Endometrial microvascular endothelial cells (primary cell): ENCODE measurements around the gene OTOG. TPM values are rescaled to one million over a fixed set of nuclear protein-coding genes. Genes with fewer than 3 reads are reported as not detected.

Source experiments
- in situ Hi-C: cut with HindIII; loops from 2 replicates; pipeline ENCODE4 v1.10.0; 2017; ENCODE audit warnings: low sequenced_read_pairs, low pct_unique_long_range_greater_than_20kb; ENCODE audit errors: inconsistent ontology term
- total RNA-seq: library from RNA; depleted of rRNA; stranded (reverse); fragments of >200 nt; gene quantifications from one replicate; pipeline ENCODE4 v1.2.3, GENCODE V29; 2015; ENCODE audit errors: inconsistent ontology term

Gene OTOG
- total RNA-seq, 1 donor from 2014 or later, result not detected

DNA sequence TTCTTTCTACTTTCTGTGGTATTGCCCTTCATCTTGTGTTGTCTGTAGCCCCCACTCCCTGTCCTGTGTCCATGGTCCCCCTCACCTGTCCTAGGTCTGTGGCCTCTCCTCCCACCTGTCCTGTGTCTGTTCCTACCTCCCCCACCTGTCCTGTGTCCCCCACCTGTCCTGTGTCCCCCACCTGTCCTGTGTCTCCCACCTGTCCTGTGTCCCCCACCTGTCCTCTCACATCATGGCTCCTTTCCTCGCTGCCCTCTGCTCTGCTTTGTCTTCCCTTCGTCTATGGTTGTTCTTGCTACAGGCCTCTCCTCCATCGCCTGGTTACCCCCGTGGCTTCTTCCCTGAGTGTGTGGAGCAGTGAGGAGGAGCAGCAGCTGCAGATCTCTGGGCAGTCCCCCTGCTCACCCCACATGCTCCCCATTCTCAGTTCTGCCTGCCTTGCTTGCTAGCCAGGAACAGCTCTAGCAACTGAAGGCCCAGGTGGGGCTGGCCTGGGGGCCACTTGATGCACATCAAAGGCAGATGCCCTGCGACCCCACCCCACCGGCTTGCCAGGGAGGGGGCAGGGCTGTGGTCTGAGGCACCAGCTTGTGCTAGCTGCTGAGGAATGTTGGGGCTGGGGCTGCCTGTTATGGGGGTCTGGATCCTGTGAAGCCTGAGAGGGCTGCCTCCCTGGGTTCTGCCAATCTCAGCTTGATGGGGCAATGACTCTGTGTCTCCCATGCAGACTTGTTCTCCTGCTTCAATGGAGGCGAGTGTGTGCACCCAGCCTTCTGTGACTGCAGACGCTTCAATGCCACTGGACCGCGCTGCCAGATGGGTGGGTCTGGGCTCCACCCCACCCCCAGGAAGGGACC lies 5.6 kb downstream of the OTOG start:
- in situ Hi-C loops, result no loop called here

DNA sequence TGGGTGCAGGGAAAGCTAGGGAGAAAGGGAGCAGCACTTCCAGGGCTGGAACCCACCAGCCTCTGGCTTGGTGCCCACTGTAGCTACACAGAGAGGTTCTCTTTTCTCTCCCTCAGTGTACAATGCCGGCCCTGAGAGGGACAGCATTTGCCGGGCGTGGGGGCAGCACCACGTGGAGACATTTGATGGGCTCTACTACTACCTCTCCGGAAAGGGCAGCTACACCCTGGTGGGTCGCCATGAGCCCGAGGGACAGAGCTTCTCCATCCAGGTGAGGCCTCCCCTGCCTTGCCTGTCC lies 6.1 kb downstream of the OTOG start:
- in situ Hi-C loops, result no loop called here

DNA sequence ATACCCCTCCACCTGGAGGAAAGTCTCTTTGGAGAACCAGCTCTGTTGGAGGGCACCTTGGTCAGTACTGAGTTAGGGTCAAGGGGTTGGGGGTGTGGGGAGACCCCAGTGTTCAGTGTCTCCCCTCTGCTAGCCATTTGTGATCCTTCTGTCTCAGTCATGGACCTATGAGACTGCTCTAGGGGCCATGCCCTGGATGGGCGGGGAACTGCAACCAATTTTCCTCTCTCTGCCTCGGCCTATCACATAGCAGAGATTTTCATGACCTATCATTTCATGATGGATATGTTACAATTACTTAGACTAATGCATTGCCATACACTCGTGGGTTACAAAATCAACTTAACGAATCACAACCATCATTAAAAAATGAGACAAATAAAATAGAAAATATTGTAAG lies 7.4 kb downstream of the OTOG start:
- in situ Hi-C loops, result no loop called here

DNA sequence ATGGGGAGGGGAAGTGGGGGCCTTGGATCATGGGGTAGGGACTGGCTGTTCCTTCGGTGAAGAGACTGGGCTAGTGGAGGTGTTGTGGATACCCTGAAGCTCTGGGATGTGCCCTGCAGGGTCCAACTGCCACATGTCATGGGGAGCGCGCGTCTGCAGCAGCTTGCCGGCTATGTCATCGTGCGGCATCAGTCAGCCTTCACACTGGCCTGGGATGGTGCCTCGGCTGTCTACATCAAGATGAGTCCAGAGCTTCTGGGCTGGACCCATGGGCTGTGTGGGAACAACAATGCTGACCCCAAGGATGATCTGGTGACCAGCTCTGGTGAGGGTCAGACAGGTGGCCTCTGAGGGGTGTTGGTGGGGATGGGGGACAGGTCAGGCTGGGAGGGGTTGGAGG lies 9.9 kb downstream of the OTOG start:
- in situ Hi-C loops, result no loop called here

DNA sequence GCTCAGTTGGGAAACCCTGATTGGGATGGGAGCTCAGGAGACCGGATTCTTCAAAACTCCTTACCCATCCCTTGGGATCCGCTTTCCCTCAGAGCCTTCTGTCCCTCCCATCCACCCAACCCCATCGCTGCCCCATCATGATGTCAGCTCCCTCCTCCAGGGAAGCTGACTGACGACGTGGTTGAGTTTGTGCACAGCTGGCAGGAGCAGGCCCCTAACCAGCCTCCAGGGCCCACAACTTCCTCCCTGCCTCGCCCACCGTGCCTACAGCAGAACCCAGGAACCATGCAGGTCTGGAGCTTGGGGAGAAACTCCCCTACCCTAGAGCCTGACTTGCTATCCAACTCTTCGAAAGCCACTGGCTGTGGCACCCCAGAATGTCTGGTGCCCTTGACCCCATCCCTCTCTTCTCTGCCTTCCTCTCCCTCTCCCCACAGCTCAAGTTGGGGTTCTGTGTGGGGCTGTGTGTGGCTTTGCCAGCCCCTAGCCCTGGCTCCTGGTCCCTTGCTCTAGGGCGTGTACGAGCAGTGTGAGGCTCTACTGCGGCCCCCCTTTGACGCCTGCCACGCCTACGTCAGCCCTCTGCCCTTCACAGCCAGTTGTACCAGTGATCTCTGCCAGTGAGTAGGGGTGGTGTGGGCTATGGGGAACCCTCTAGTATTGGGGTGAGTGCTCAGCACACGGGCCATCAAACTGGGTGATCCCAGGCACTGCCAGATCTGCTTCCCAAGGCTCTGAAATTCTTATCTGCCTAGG lies 11.1 kb downstream of the OTOG start:
- in situ Hi-C loops, result no loop called here

DNA sequence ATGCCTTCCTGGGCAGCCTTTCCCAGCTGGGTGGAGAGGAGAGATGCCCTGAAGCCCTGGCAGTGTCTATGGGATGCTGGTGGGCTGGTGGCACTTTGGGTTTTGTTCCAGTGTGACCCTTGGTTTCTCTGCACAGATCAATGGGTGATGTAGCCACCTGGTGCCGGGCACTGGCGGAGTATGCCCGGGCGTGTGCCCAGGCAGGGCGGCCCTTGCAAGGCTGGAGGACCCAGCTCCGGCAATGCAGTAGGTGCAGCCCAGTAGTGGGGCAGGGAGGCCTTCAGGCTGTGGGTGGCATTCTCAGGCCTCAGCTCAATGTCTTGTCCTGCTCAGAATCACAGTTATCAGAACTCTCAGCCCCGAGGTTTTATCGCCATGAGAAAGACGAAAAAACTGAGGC lies 11.9 kb downstream of the OTOG start:
- in situ Hi-C loops, result no loop called here

DNA sequence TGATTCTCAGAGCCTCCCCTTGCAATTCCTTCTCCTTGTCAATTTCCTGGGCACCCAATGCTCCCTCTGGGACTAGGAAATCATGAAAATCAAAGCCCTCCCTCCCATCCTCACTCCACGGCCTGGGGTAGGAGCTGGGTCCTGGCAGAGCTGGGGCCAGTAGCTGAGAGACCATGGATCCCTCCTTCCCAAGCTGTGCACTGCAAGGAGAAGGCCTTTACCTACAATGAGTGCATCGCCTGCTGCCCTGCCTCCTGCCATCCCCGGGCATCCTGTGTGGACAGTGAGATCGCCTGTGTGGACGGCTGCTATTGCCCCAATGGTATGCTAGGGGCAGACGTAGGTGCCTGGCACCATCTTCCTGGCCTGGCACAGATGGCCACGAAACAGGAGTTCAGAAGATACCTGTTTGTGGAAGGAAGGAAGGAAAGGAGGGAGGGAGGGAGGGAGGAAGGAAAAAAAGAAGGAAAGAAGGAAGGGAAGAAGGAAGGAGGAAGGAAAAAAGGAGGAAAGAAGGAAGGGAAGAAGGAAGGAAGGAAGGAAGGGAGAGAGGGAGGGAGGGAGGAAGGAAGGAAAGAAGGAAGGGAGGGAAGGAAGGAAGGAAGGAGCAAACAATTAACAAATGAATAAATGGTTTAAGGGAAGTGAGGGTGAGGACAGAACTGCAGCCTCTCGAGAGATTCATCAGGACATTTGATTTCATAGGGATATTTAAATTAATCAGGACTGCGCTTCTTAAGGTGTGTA lies 12.5 kb downstream of the OTOG start:
- in situ Hi-C loops, result no loop called here

DNA sequence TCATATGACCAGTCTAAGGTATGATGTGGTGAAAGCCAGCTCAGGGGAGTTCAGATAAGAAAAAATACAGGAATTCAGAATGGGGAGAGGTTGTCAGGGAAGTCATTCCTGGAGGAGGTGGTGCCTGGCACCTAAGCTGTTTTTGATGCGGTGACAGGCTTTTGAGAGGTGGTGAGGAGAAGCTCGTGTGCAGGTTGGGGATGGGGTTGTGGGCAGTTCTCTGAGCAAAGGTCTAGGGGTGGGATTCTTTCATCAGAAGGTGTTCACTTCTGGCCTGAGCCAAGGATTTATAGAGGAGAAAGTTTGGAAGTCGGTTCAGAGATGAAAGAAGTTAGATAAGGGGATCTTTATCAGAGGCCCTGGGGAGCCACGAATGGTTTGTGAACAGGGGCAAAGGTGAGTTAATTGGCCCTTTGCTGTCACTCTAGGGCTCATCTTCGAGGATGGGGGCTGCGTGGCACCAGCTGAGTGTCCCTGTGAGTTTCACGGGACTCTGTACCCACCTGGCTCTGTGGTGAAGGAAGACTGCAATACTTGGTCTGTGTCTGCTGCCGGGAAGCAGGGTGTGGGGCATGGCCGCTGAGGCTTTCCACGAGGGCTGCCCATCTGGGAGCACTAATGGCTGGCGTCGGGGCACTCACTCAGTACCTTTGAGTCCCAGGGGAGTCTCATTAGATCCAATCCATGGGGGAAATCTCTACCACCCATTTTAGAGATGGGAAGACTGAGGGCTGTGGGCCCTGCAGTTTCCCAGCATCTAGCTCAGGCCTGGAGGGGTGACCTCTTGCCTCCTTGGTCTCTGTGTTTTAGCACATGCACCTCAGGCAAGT lies 13.4 kb downstream of the OTOG start:
- in situ Hi-C loops, result no loop called here

DNA sequence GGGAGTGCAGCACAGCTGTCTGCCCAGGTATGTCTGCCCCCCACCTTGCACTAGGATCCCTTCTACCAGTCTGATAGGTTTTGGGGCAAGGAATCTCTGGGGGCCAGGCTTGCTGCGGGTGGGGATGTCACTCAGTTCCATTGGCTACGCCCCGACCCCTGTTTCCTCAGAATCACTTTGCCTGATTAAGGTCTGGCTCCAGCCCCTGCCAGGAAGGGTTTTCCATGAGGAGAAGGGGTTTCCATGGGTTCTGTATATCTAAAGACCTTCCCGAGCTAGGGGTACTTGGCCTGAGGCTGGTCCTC lies 14.0 kb downstream of the OTOG start:
- in situ Hi-C loops, result no loop called here

DNA sequence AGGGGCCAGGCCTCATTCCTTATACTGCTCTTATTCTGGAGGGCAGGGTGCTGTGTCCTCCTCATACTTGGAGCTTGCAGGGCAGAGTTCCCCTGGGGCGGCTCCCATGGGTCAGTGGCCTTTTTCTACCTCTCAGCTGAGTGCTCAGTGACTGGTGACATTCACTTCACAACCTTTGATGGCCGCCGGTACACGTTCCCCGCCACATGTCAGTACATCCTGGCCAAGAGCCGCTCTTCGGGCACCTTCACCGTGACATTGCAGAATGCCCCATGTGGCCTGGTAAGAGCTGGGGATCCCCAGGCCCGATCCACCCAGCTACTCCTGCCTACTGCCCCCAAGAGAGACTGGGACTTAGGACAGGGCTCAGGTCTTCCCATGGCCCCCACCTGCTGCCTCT lies 14.5 kb downstream of the OTOG start:
- in situ Hi-C loops, result no loop called here

DNA sequence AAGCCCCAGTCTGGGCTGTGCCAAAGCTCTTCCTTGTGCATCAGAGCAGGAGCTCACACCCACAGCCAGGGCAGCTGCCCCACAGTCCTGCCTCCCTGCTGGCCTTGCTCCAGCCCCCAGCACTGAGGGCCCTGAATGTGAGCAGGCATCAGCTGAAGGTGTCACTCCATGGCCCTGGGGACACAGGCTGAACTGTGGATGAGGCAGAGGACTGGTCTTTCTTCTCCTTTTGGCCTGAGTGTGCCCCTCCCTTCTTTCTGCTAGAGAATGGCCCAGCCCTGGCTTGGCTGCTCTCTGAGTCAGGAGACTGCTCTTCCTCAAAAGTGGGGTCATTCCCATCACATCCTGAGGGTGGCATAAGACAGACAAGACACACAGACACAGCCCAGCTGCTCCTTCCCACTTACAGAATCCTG lies 16.2 kb downstream of the OTOG start:
- in situ Hi-C loops, result no loop called here

DNA sequence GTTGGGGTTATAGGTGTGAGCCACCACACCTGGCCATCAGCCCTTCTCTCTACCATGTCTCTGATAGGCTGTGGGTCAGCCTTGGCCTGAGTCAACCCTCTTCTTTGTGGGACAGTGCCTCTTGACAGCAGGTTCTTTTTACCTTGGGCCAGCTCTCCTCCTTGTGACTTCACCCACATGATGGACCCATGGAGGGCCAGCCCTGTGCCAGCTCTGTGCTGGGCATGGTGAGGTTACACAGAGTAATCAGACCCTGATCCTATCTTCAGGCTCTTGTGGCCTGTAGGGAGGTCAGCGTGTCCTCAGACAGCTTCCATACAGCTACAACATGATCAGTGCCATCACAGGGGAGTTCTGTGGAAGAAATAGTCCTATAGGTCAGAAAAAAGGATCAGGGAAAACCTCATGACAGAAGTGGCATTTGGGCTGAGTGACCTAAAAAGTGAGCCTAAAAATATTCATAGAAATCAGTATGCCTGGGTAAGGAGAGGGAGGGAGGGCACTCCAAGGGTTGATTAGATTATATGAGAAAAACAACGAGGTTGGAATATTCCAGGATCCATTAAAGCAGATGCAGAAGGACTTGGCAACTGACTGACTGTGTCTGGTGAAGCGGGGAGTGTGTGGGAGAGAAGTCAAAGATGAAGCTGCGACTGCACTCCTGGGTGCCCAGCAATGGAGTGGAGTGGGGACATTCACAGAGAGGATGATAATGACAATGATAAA lies 17.1 kb downstream of the OTOG start:
- in situ Hi-C loops, result no loop called here

DNA sequence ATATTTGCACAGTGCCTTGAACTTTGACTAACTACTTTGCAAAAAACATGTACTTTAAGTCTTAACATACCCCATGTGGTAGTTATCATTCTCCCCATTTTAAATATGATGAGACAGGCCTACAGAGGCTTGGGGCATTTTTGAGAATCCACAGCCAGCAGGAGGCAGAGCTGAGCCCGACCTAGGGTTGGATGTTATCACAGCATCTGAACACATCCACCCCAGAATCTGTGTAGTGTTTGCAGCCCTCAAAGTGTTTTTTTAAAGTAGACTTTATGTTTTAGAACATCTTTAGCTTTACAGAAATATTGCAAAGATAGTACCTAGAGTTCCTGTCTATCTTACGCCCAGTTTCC lies 17.6 kb downstream of the OTOG start:
- in situ Hi-C loops, result no loop called here

DNA sequence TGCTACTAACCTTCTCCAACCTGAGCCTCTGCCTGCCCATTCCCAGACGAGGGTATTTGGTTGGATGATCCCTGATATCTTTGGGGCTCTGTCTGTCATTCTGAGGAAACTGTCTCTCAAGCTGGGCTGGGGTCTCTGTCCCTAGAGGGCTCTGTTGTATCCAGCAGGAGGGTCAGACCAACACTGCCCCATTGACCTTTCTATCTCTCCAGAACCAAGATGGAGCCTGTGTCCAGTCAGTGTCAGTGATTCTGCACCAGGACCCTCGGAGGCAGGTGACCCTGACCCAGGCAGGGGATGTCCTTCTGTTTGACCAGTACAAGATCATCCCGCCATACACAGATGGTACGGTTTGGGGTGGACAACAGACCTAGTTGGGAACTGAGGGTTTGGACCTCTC lies 21.9 kb downstream of the OTOG start:
- in situ Hi-C loops, result no loop called here

DNA sequence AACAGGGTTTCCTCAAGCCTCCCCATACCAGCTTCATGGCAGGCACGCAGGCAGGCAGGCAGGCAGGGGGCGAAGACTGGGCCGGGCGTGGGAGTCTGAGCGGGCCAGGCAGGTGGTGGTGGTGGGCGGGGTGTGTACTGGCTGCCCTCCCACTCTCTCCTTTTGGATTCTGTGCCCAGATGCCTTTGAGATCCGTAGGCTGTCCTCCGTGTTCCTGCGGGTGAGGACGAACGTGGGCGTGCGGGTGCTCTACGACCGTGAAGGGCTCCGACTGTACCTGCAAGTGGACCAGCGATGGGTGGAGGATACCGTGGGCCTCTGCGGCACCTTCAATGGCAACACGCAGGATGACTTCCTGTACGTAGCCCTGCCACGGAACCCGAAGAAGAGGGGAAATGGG lies 23.0 kb downstream of the OTOG start:
- in situ Hi-C loops, result no loop called here

DNA sequence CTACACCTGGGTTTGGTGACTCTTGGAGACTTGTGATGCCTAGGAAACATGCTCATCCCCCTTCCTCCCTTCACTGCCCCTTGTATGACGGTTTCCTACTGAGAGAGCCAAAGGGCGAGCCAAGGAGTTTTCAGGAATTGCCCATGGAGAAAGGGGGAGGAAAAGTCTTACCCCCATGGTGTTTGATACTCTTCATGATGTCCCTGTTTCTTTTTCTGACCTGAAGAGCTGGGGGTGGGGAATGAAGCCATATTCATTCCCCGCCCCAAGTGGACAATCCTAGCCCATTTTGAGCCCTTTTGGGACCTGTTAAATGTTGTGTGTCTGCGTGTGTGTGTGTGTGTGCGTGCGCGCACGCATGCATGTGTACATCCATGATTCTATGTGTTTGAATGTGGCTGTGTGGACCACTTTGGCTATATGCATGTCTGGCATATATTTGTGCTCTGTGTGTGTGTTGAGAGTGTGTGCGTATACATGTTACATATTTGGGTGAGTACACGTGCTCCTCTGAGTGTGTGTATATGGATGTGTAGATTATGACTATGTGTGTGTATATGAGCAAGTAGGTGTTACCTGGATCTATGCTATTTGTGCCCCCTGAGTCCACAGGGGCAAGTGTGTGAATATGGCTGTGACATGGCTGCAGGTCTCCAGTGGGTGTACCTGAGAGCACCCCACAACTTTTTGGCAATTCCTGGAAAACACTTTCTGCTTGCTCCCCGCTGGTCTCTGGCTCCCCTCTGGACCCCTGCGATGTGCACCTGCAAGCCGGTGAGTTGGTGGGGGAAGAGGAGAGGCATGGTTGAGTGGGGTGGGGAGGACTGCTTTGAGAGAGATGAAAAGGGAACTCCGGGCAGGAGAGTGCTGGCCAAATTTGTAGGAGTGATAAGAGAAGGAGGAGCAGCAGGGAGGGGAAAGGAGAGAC lies 24.6 kb downstream of the OTOG start:
- in situ Hi-C loops, result no loop called here

DNA sequence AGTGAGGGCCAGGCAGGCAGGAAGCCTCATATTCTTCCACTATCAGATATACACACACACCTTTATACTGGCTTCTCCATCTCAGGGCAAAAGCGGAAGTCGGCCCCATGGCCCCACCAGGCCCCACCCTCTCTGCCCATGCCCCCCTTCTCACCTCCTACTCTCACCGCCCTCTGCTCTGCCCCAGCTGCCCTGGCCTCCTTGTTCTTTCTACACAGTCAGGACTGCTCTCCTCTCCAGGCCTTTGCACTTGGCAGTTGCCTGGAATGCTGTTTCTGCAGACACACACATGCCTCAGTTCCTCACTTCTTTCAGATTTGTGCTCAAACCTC lies 25.3 kb downstream of the OTOG start:
- in situ Hi-C loops, result no loop called here
